Measurements from ENCODE around the gene ATP8A1.

Gene ATP8A1

GRCh38 chr4:42482516-42483327 is 174.2 kb downstream of the ATP8A1 start:
- no peak overlapping the region for H3K4me3 ChIP-seq (ENCODE audit: low read depth, low read length)
- no peak for DNase-seq (ENCODE audit: low read depth)
- TF ChIP-seq MAX (IDR thresholded peaks at IDR 0.05; ENCODE audit: low read depth, low read length) (no peak), POLR2A (IDR thresholded peaks at IDR 0.05; ENCODE audit: extremely low read depth, insufficient read length) (no peak), CTCF (IDR thresholded peaks at IDR 0.05; ENCODE audit: low read depth, low read length) (no peak), MYC (IDR thresholded peaks at IDR 0.05; ENCODE audit: low read depth, low read length) (no peak)

GRCh38 chr4:42480717-42481116 is 176.2 kb downstream of the ATP8A1 start:
- no peak overlapping the region for H3K4me3 ChIP-seq (ENCODE audit: low read depth, low read length)
- no peak for DNase-seq (ENCODE audit: low read depth)
- no peak for TF ChIP-seq MYC (IDR thresholded peaks at IDR 0.05; ENCODE audit: low read depth, low read length)
- no peak for TF ChIP-seq CTCF (IDR thresholded peaks at IDR 0.05; ENCODE audit: low read depth, low read length)
- TF ChIP-seq MAX (IDR thresholded peaks at IDR 0.05; ENCODE audit: low read depth, low read length) = no peak
- TF ChIP-seq POLR2A (IDR thresholded peaks at IDR 0.05; ENCODE audit: extremely low read depth, insufficient read length) = no peak

- DNase-seq (ENCODE audit: low read depth) = no peak
- no peak overlapping the region for H3K4me3 ChIP-seq (ENCODE audit: low read depth, low read length)
- no peak for TF ChIP-seq MAX (IDR thresholded peaks at IDR 0.05; ENCODE audit: low read depth, low read length)
- TF ChIP-seq CTCF (IDR thresholded peaks at IDR 0.05; ENCODE audit: low read depth, low read length) = no peak
- TF ChIP-seq MYC (IDR thresholded peaks at IDR 0.05; ENCODE audit: low read depth, low read length) = no peak
- TF ChIP-seq POLR2A (IDR thresholded peaks at IDR 0.05; ENCODE audit: extremely low read depth, insufficient read length) = no peak
These were observed 176.6 kb downstream of the ATP8A1 start for GRCh38 chr4:42480281-42480680.

- DNase-seq (ENCODE audit: low read depth) = no peak
- TF ChIP-seq CTCF (IDR thresholded peaks at IDR 0.05; ENCODE audit: low read depth, low read length) (no peak), POLR2A (IDR thresholded peaks at IDR 0.05; ENCODE audit: extremely low read depth, insufficient read length) (no peak), MYC (IDR thresholded peaks at IDR 0.05; ENCODE audit: low read depth, low read length) (no peak), MAX (IDR thresholded peaks at IDR 0.05; ENCODE audit: low read depth, low read length) (no peak)
- no peak overlapping the region for H3K4me3 ChIP-seq (ENCODE audit: low read depth, low read length)
These were observed 178.0 kb downstream of the ATP8A1 start for GRCh38 chr4:42478946-42479345.

- no peak overlapping the region for H3K4me3 ChIP-seq (ENCODE audit: low read depth, low read length)
- no peak for TF ChIP-seq MYC (IDR thresholded peaks at IDR 0.05; ENCODE audit: low read depth, low read length)
- no peak for TF ChIP-seq MAX (IDR thresholded peaks at IDR 0.05; ENCODE audit: low read depth, low read length)
- no peak for TF ChIP-seq POLR2A (IDR thresholded peaks at IDR 0.05; ENCODE audit: extremely low read depth, insufficient read length)
- TF ChIP-seq CTCF (IDR thresholded peaks at IDR 0.05; ENCODE audit: low read depth, low read length) = no peak
- DNase-seq (ENCODE audit: low read depth) = no peak
These were observed 178.4 kb downstream of the ATP8A1 start for GRCh38 chr4:42478509-42478908.

All from NB4 (cell line).